ENCODE results near the gene NDST1. TPM values are rescaled to one million over a fixed set of nuclear protein-coding genes. Genes with fewer than 3 reads are reported as not detected.

NDST1 gene
- total RNA-seq, 1 experiment from 2014 or later, result 69.9 TPM

GRCh38 chr5:150481708-150481965, 26.3 kb upstream of the NDST1 start:
- CTCF ChIA-PET, result interaction anchor here (2.2 kb wide), 1 partner anchor 23 kb away, joined by 8 read pairs; no protein-coding TSS in a partner anchor

GRCh38 chr5:150481972-150482406, 25.9 kb upstream of the NDST1 start:
- Mint-ChIP-seq H3K9me3 (no peaks in the 10 kb centered on the region), H3K4me1 (peaks cover 28% of the 10 kb centered on the region), H3K36me3 (no peaks in the 10 kb centered on the region), H3K27ac (no peak overlapping the region), H3K4me3 (no peak overlapping the region), H3K27me3 (ENCODE audit: low read depth) (no peaks in the 10 kb centered on the region)
- ChIA-PET POLR2A (no interaction called here), CTCF (interaction anchor here (2.2 kb wide), 1 partner anchor 24 kb away, joined by 8 read pairs; no protein-coding TSS in a partner anchor)
- ATAC-seq (no peak), DNase-seq (ENCODE audit: low spot score) (no peak)
- TF ChIP-seq PRRX2 (CRISPR knock-in tag; IDR thresholded peaks at IDR 0.05), result no peak
- no peak for TF ChIP-seq ZNF423 (CRISPR knock-in tag; IDR thresholded peaks at IDR 0.05)
- TF ChIP-seq MYBL2 (CRISPR knock-in tag; IDR thresholded peaks at IDR 0.05), result no peak
- no peak for TF ChIP-seq ERG (CRISPR knock-in tag; IDR thresholded peaks at IDR 0.05)
- TF ChIP-seq, protein P1, sequence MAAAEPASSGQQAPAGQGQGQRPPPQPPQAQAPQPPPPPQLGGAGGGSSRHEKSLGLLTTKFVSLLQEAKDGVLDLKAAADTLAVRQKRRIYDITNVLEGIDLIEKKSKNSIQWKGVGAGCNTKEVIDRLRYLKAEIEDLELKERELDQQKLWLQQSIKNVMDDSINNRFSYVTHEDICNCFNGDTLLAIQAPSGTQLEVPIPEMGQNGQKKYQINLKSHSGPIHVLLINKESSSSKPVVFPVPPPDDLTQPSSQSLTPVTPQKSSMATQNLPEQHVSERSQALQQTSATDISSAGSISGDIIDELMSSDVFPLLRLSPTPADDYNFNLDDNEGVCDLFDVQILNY (CRISPR knock-in tag; IDR thresholded peaks at IDR 0.05), result no peak
- no peak for TF ChIP-seq ZNF219 (CRISPR knock-in tag; IDR thresholded peaks at IDR 0.05; ENCODE audit: borderline replicate concordance)
- no peak for TF ChIP-seq JUN (CRISPR knock-in tag; IDR thresholded peaks at IDR 0.05)
- no peak for TF ChIP-seq ZNF396 (CRISPR knock-in tag; IDR thresholded peaks at IDR 0.05; ENCODE audit: borderline replicate concordance)

More at GRCh38 chr5:150481708-150481965, 26.3 kb upstream of the NDST1 start:
- peaks cover 27% of the 10 kb centered on the region for H3K4me1 Mint-ChIP-seq
- TF ChIP-seq ZBTB43 (CRISPR knock-in tag; IDR thresholded peaks at IDR 0.05) (no peak), ZNF532 (CRISPR knock-in tag; IDR thresholded peaks at IDR 0.05; ENCODE audit: borderline replicate concordance) (no peak), USF2 (CRISPR knock-in tag; IDR thresholded peaks at IDR 0.05) (no peak), SOX15 (CRISPR knock-in tag; IDR thresholded peaks at IDR 0.05) (no peak), MLX (CRISPR knock-in tag; IDR thresholded peaks at IDR 0.05) (no peak), NFATC4 (CRISPR knock-in tag; IDR thresholded peaks at IDR 0.05) (no peak), NR2C2 (CRISPR knock-in tag; IDR thresholded peaks at IDR 0.05) (no peak), MYBL2 (CRISPR knock-in tag; IDR thresholded peaks at IDR 0.05) (no peak)
- TF ChIP-seq, protein P2, sequence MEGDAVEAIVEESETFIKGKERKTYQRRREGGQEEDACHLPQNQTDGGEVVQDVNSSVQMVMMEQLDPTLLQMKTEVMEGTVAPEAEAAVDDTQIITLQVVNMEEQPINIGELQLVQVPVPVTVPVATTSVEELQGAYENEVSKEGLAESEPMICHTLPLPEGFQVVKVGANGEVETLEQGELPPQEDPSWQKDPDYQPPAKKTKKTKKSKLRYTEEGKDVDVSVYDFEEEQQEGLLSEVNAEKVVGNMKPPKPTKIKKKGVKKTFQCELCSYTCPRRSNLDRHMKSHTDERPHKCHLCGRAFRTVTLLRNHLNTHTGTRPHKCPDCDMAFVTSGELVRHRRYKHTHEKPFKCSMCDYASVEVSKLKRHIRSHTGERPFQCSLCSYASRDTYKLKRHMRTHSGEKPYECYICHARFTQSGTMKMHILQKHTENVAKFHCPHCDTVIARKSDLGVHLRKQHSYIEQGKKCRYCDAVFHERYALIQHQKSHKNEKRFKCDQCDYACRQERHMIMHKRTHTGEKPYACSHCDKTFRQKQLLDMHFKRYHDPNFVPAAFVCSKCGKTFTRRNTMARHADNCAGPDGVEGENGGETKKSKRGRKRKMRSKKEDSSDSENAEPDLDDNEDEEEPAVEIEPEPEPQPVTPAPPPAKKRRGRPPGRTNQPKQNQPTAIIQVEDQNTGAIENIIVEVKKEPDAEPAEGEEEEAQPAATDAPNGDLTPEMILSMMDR (IDR thresholded peaks at IDR 0.05), result no peak
- POLR2A ChIA-PET, result no interaction called here
- H3K27ac Mint-ChIP-seq, result no peak overlapping the region
- ATAC-seq (no peak), DNase-seq (ENCODE audit: low spot score) (no peak)
- H3K36me3 Mint-ChIP-seq, result no peaks in the 10 kb centered on the region
- H3K27me3 Mint-ChIP-seq (ENCODE audit: low read depth), result no peaks in the 10 kb centered on the region
- no peaks in the 10 kb centered on the region for H3K9me3 Mint-ChIP-seq
- no peak overlapping the region for H3K4me3 Mint-ChIP-seq
